HepG2 (cell line): Measurements from ENCODE around the gene SMIM1. TPM values are rescaled to one million over a fixed set of nuclear protein-coding genes. Genes with fewer than 3 reads are reported as not detected.

Experiments
- ATAC-seq: fragments of 200-7000 bp; cut with Tn5 transposase; 3 replicates; pipeline ENCODE4 v1.9.1; 2020; ENCODE audit warnings: mild to moderate bottlenecking, moderate library complexity
- BruUV-seq: library from RNA; stranded (reverse); fragments of 400-500 nt; replicated peaks from 2 replicates; lab custom pipeline; 2021; lab: Mats Ljungman, UMichigan
- CTCF ChIA-PET: fragments of 300-600 bp; formaldehyde crosslinking; extraction: SDS; loops from one replicate; lab custom pipeline; 2021; ENCODE audit warnings: low total read pairs, inconsistent platforms, low intra/inter-chr PET ratio; lab: Yijun Ruan, JAX
- POLR2A ChIA-PET: fragments of 350-600 bp; sonication (Branson Sonifier 250); formaldehyde crosslinking; loops from one replicate; lab custom pipeline; 2020; ENCODE audit warnings: antibody characterized with exemption, inconsistent platforms; lab: Yijun Ruan, JAX
- DNase-seq: peaks from one replicate; pipeline ENCODE4 v3.0.0-alpha.2; 2015; ENCODE audit warnings: low spot score
- FAIRE-seq: peaks from 3 replicates; lab custom pipeline; 2011; peaks lifted over from hg19 to GRCh38; lab: Jason Lieb, UNC
- H2AFZ ChIP-seq: one replicate; pipeline ENCODE4 v1.6.1; 2011; ENCODE audit warnings: low read length, inconsistent platforms
- H3K27ac ChIP-seq: fragments of 300-600 bp; 3 replicates; pipeline ENCODE4 v1.8.0; 2011; ENCODE audit warnings: mixed run types, mild to moderate bottlenecking, mixed read lengths, low read length, inconsistent platforms; ENCODE audit not compliant: insufficient read depth; ENCODE audit errors: extremely low read length
- H3K27me3 ChIP-seq, 2 experiments: fragments of 200-600 bp in 1 of 2; 2 replicates in 1 of 2; 3 replicates in 1 of 2; pipeline versions ENCODE4 v1.6.0 to v1.8.0; 2011; ENCODE audit warnings: low read length in 2 of 2, mild to moderate bottlenecking in 2 of 2, moderate library complexity in 2 of 2, inconsistent platforms in 1 of 2; ENCODE audit not compliant: insufficient read depth in 2 of 2, control insufficient read depth in 1 of 2
- H3K36me3 ChIP-seq, 2 experiments: fragments of 200-600 bp in 1 of 2; replicated peaks in 1 of 2; 2 replicates in 1 of 2; 3 replicates in 1 of 2; pipeline versions ENCODE4 v1.5.1 to v1.8.0; 2011; ENCODE audit warnings: low read length in 2 of 2, inconsistent platforms in 1 of 2; ENCODE audit not compliant: insufficient read depth in 2 of 2, control insufficient read depth in 1 of 2
- H3K4me1 ChIP-seq: 2 replicates; pipeline ENCODE4 v1.5.1; 2012; ENCODE audit warnings: low read length, inconsistent platforms; ENCODE audit not compliant: insufficient read depth
- H3K4me2 ChIP-seq: 2 replicates; pipeline ENCODE4 v1.6.0; 2011; ENCODE audit warnings: low read depth, low read length, inconsistent platforms
- H3K4me3 ChIP-seq, 3 experiments: fragments of 200-600 bp in 1 of 3; sonication (generic), shearing (Covaris generic) in 1 of 3; replicated peaks in 1 of 3; 2 replicates each; pipeline ENCODE4 v1.5.1; 2011 to 2016; ENCODE audit warnings: low read length in 3 of 3, inconsistent platforms in 2 of 3, low read depth in 2 of 3, mild to moderate bottlenecking in 2 of 3, control low read depth in 1 of 3, mixed read lengths in 1 of 3; ENCODE audit not compliant: insufficient read depth in 1 of 3
- H3K79me2 ChIP-seq: one replicate; pipeline ENCODE4 v1.6.1; 2011; ENCODE audit warnings: low read length, inconsistent platforms; ENCODE audit not compliant: insufficient read depth
- H3K9ac ChIP-seq: 2 replicates; pipeline ENCODE4 v1.6.0; 2011; ENCODE audit warnings: mild to moderate bottlenecking, low read depth, low read length, inconsistent platforms; ENCODE audit not compliant: insufficient read depth
- H3K9me3 ChIP-seq: 2 replicates; pipeline ENCODE4 v1.5.1; 2012; ENCODE audit warnings: mild to moderate bottlenecking, low read length
- H4K20me1 ChIP-seq: 2 replicates; pipeline ENCODE4 v1.6.0; 2011; ENCODE audit warnings: inconsistent platforms, mild to moderate bottlenecking, low read length, moderate library complexity; ENCODE audit not compliant: insufficient read depth
- ATF5 ChIP-seq: sonication (generic); formaldehyde crosslinking; IDR thresholded peaks from 2 replicates; pipeline ENCODE4 v1.4.0; 2020; ENCODE audit warnings: mild to moderate bottlenecking, low read depth, missing genetic modification reagents
- DNMT1 ChIP-seq: sonication (generic); formaldehyde crosslinking; IDR thresholded peaks from 2 replicates; pipeline ENCODE4 v1.5.1; 2020; ENCODE audit warnings: mild to moderate bottlenecking, missing genetic modification reagents
- HBP1 ChIP-seq: IDR thresholded peaks from 2 replicates; pipeline ENCODE4 v1.6.1; 2016; ENCODE audit warnings: low read depth, control low read depth
- HDAC6 ChIP-seq: fragments of 200-600 bp; sonication (generic); IDR thresholded peaks from 2 replicates; pipeline ENCODE4 v1.7.0; 2017; ENCODE audit warnings: mild to moderate bottlenecking, antibody characterized with exemption, low read length, low read depth
- RBM22 ChIP-seq: fragments of 200-400 bp; formaldehyde crosslinking; optimal IDR thresholded peaks from 2 replicates; pipeline ENCODE3; 2017; ENCODE audit warnings: mild to moderate bottlenecking, low read length, moderate library complexity
- RNF2 ChIP-seq: fragments of 450-650 bp; conservative IDR thresholded peaks from 2 replicates; pipeline ENCODE4 v1.6.1; 2016; ENCODE audit warnings: low read depth
- TFDP1 ChIP-seq: IDR thresholded peaks from 2 replicates; pipeline ENCODE4 v1.6.1; 2016; ENCODE audit warnings: missing compliant biosample characterization, missing genetic modification reagents, borderline replicate concordance
- XRCC5 ChIP-seq: fragments of 200-400 bp; formaldehyde crosslinking; optimal IDR thresholded peaks from 2 replicates; pipeline ENCODE3; 2017; ENCODE audit warnings: mild to moderate bottlenecking, low read length
- ZFP82 ChIP-seq: sonication (generic); formaldehyde crosslinking; IDR thresholded peaks from 2 replicates; pipeline ENCODE4 v1.5.1; 2020; ENCODE audit warnings: mild to moderate bottlenecking, missing genetic modification reagents, borderline replicate concordance
- ZKSCAN1 ChIP-seq: fragments of 150-350 bp; IDR thresholded peaks from 2 replicates; pipeline ENCODE4 v1.6.1; 2014; ENCODE audit warnings: low read length
- ZNF569 ChIP-seq: sonication (generic); formaldehyde crosslinking; IDR thresholded peaks from 2 replicates; pipeline ENCODE4 v1.5.0; 2020; ENCODE audit warnings: mild to moderate bottlenecking, missing genetic modification reagents, moderate library complexity, borderline replicate concordance
- ZNF660 ChIP-seq: sonication (generic); formaldehyde crosslinking; IDR thresholded peaks from 2 replicates; pipeline ENCODE4 v1.5.1; 2020; ENCODE audit warnings: mild to moderate bottlenecking, low read depth, missing genetic modification reagents, borderline replicate concordance
- ZNF720 ChIP-seq: sonication (generic); formaldehyde crosslinking; IDR thresholded peaks from 2 replicates; pipeline ENCODE4 v1.4.0; 2020; ENCODE audit warnings: missing genetic modification reagents
- WGBS: methylation state at CpG from one replicate; pipeline ENCODE4 v1.1.6; 2017; ENCODE audit warnings: low lambda C conversion rate; 5-methylcytosine and 5-hydroxymethylcytosine counted together
- in situ Hi-C: cut with HindIII; loops from 2 replicates; pipeline ENCODE4 v1.10.0; 2017; ENCODE audit warnings: low pct_unique_long_range_greater_than_20kb; ENCODE audit not compliant: extremely low pct_ligation_motif_present
- intact Hi-C: fragments of 100-400 bp; cut with micrococcal nuclease; formaldehyde crosslinking; loops from one replicate; pipeline ENCODE4 v1.10.0; 2022; ENCODE audit not compliant: unreplicated experiment
- polyA plus RNA-seq, 8 experiments: library from polyadenylated mRNA; depleted of rRNA in 3 of 8; stranded (reverse) in 7 of 8; unstranded in 1 of 8; fragments of >200 nt; fragmentation: Illumina TruSeq in 4 of 8; extraction: Trizol in 4 of 8; gene quantifications; 2 replicates each; pipeline versions ENCODE4 v1.2.1 to v1.2.3, GENCODE V29; 2011 to 2016; ENCODE audit warnings: low read depth in 4 of 8, missing spikeins in 1 of 8, mixed read lengths in 1 of 8; ENCODE audit not compliant: insufficient read depth in 1 of 8
- total RNA-seq, 5 experiments: library from RNA; depleted of rRNA; stranded (reverse); fragments of >200 nt; fragmentation: Illumina TruSeq; extraction: Trizol; gene quantifications; 2 replicates each; pipeline ENCODE4 v1.2.3, GENCODE V29; 2016; ENCODE audit warnings: low read depth in 1 of 5
- TF ChIP-seq, protein P1 (sequence below): sonication (generic); formaldehyde crosslinking; IDR thresholded peaks from 2 replicates; pipeline ENCODE4 v1.4.0; 2020; ENCODE audit warnings: missing genetic modification reagents

SMIM1 gene
- total and polyA plus RNA-seq, 2 of the 13 experiments (the other 11 are each of a cell fraction or from before 2014, with no cell fraction given), result 12.4 to 56.3 TPM

- BruUV-seq, result no TSS peak
- CTCF ChIA-PET, result interaction anchor here (1.0 to 1.7 kb wide), 3 partner anchors 10 to 16 kb away, joined by 3 to 10 read pairs (median 5); partner anchors contain the start of gene LRRC47
- DNase-seq (peak; percentile 60), FAIRE-seq (no peak), ATAC-seq (peak; percentile 78)
- no peaks in the 10 kb centered on the region for H4K20me1 ChIP-seq
- no peak overlapping the region for H3K4me3 ChIP-seq
- H3K27ac ChIP-seq, result peak overlapping the region; percentile 47
- peaks cover 24 to 62% of the 10 kb centered on the region in 2 experiments for H3K36me3 ChIP-seq
- peak overlapping the region; percentile 15 for H3K4me2 ChIP-seq
- no peaks in the 10 kb centered on the region for H3K9me3 ChIP-seq
- in situ Hi-C loops (no loop called here), intact Hi-C loops (loop anchor here (1.0 kb wide), 1 partner anchor 16 kb away; no protein-coding TSS in a partner anchor)
- H3K79me2 ChIP-seq, result peaks cover 16% of the 10 kb centered on the region
- POLR2A ChIA-PET, result interaction anchor here (1.0 to 2.4 kb wide), 5 partner anchors 8 to 14 kb away, joined by 4 to 19 read pairs (median 10); partner anchors contain the start of gene LRRC47
- H3K27me3 ChIP-seq, result no peaks in the 10 kb centered on the region
- H3K4me1 ChIP-seq, result peaks cover 25% of the 10 kb centered on the region
- H2AFZ ChIP-seq, result no peak overlapping the region
- no peak overlapping the region for H3K9ac ChIP-seq
- 46% methylated on average over 14 of the region's 14 CpGs for WGBS
- TF ChIP-seq XRCC5 (peak; percentile 69), HDAC6 (no peak), RBM22 (no peak), RNF2 (no peak), ZFP82 (CRISPR knock-in tag) (no peak), DNMT1 (CRISPR knock-in tag) (no peak), ZKSCAN1 (no peak), TFDP1 (no peak), ATF5 (CRISPR knock-in tag) (no peak), ZNF569 (no peak), HBP1 (CRISPR knock-in tag) (no peak), ZNF660 (no peak), ZNF720 (CRISPR knock-in tag) (no peak)
- TF ChIP-seq, protein P1, sequence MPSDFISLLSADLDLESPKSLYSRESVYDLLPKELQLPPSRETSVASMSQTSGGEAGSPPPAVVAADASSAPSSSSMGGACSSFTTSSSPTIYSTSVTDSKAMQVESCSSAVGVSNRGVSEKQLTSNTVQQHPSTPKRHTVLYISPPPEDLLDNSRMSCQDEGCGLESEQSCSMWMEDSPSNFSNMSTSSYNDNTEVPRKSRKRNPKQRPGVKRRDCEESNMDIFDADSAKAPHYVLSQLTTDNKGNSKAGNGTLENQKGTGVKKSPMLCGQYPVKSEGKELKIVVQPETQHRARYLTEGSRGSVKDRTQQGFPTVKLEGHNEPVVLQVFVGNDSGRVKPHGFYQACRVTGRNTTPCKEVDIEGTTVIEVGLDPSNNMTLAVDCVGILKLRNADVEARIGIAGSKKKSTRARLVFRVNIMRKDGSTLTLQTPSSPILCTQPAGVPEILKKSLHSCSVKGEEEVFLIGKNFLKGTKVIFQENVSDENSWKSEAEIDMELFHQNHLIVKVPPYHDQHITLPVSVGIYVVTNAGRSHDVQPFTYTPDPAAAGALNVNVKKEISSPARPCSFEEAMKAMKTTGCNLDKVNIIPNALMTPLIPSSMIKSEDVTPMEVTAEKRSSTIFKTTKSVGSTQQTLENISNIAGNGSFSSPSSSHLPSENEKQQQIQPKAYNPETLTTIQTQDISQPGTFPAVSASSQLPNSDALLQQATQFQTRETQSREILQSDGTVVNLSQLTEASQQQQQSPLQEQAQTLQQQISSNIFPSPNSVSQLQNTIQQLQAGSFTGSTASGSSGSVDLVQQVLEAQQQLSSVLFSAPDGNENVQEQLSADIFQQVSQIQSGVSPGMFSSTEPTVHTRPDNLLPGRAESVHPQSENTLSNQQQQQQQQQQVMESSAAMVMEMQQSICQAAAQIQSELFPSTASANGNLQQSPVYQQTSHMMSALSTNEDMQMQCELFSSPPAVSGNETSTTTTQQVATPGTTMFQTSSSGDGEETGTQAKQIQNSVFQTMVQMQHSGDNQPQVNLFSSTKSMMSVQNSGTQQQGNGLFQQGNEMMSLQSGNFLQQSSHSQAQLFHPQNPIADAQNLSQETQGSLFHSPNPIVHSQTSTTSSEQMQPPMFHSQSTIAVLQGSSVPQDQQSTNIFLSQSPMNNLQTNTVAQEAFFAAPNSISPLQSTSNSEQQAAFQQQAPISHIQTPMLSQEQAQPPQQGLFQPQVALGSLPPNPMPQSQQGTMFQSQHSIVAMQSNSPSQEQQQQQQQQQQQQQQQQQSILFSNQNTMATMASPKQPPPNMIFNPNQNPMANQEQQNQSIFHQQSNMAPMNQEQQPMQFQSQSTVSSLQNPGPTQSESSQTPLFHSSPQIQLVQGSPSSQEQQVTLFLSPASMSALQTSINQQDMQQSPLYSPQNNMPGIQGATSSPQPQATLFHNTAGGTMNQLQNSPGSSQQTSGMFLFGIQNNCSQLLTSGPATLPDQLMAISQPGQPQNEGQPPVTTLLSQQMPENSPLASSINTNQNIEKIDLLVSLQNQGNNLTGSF (CRISPR knock-in tag), result no peak
Measured at GRCh38 chr1:3785456-3786157, 13.1 kb downstream of the SMIM1 start.
